HepG2 (cell line): ENCODE measurements around the gene ARL5C. TPM values are rescaled to one million over a fixed set of nuclear protein-coding genes. Genes with fewer than 3 reads are reported as not detected.
A peak's percentile ranks its signal among the peaks of the same experiment; 100 is the strongest.

Source experiments
- ADNP ChIP-seq: sonication (generic); formaldehyde crosslinking; IDR thresholded peaks from 2 replicates; pipeline ENCODE4 v1.4.0; 2020; ENCODE audit warnings: missing genetic modification reagents
- ARID2 ChIP-seq: sonication (generic); formaldehyde crosslinking; IDR thresholded peaks from 2 replicates; pipeline ENCODE4 v1.8.1; 2022; ENCODE audit warnings: mild to moderate bottlenecking, missing genetic modification reagents, borderline replicate concordance
- FIP1L1 ChIP-seq: fragments of 200-400 bp; formaldehyde crosslinking; IDR thresholded peaks from 2 replicates; pipeline ENCODE4 v1.6.1; 2018; ENCODE audit warnings: low read depth, mild to moderate bottlenecking, low read length, moderate library complexity, borderline replicate concordance; ENCODE audit not compliant: insufficient read depth
- HNRNPH1 ChIP-seq: fragments of 200-400 bp; formaldehyde crosslinking; optimal IDR thresholded peaks from 2 replicates; pipeline ENCODE3; 2017; ENCODE audit warnings: mild to moderate bottlenecking, low read depth, low read length
- MIER2 ChIP-seq: IDR thresholded peaks from 2 replicates; pipeline ENCODE4 v1.6.1; 2016; ENCODE audit warnings: missing biosample characterization, missing genetic modification reagents
- NONO ChIP-seq, 2 experiments: fragments of 450-650 bp in 1 of 2; sonication (generic) in 1 of 2; formaldehyde crosslinking in 1 of 2; IDR thresholded peaks in 1 of 2; conservative IDR thresholded peaks in 1 of 2; 2 replicates each; pipeline versions ENCODE4 v1.6.1 to v1.8.0; 2017 to 2022; ENCODE audit warnings: mild to moderate bottlenecking in 1 of 2, missing genetic modification reagents in 1 of 2, moderate library complexity in 1 of 2
- POGZ ChIP-seq: sonication (generic); formaldehyde crosslinking; IDR thresholded peaks from 2 replicates; pipeline ENCODE4 v1.4.0; 2020; ENCODE audit warnings: mild to moderate bottlenecking, missing genetic modification reagents
- SMC3 ChIP-seq: IDR thresholded peaks from 2 replicates; pipeline ENCODE4 v1.6.1; 2011; ENCODE audit warnings: low read length, improper control_type of control experiment
- SOX5 ChIP-seq: IDR thresholded peaks from 2 replicates; pipeline ENCODE4 v1.6.1; 2016; ENCODE audit warnings: borderline replicate concordance
- SP1 ChIP-seq, 2 experiments: fragments of 450-650 bp in 1 of 2; sonication (generic) in 1 of 2; formaldehyde crosslinking in 1 of 2; IDR thresholded peaks; 2 replicates each; pipeline versions ENCODE4 v1.4.0 to v1.6.1; 2016 to 2020; ENCODE audit warnings: missing genetic modification reagents in 1 of 2
- TCF12 ChIP-seq, 2 experiments: fragments of 450-650 bp in 1 of 2; sonication (generic) in 1 of 2; formaldehyde crosslinking in 1 of 2; IDR thresholded peaks; 2 replicates each; pipeline versions ENCODE4 v1.6.1 to v1.8.0; 2017 to 2022; ENCODE audit warnings: antibody characterized with exemption in 1 of 2, mild to moderate bottlenecking in 1 of 2, missing genetic modification reagents in 1 of 2, moderate library complexity in 1 of 2
- ZNF343 ChIP-seq: sonication (generic); formaldehyde crosslinking; IDR thresholded peaks from 2 replicates; pipeline ENCODE4 v1.4.0; 2020; ENCODE audit warnings: mild to moderate bottlenecking, missing genetic modification reagents
- ZNF496 ChIP-seq: sonication (generic); formaldehyde crosslinking; IDR thresholded peaks from 2 replicates; pipeline ENCODE4 v1.8.1; 2023; ENCODE audit warnings: mild to moderate bottlenecking, moderate library complexity, missing genetic modification reagents; ENCODE audit not compliant: insufficient replicate concordance
- ZNF720 ChIP-seq: sonication (generic); formaldehyde crosslinking; IDR thresholded peaks from 2 replicates; pipeline ENCODE4 v1.4.0; 2020; ENCODE audit warnings: missing genetic modification reagents
- ZSCAN21 ChIP-seq: sonication (generic); formaldehyde crosslinking; IDR thresholded peaks from 2 replicates; pipeline ENCODE4 v1.8.0; 2022; ENCODE audit warnings: mild to moderate bottlenecking, missing genetic modification reagents, moderate library complexity, borderline replicate concordance
- polyA plus RNA-seq, 8 experiments: library from polyadenylated mRNA; depleted of rRNA in 3 of 8; stranded (reverse) in 7 of 8; unstranded in 1 of 8; fragments of >200 nt; fragmentation: Illumina TruSeq in 4 of 8; extraction: Trizol in 4 of 8; gene quantifications; 2 replicates each; pipeline versions ENCODE4 v1.2.1 to v1.2.3, GENCODE V29; 2011 to 2016; ENCODE audit warnings: low read depth in 4 of 8, missing spikeins in 1 of 8, mixed read lengths in 1 of 8; ENCODE audit not compliant: insufficient read depth in 1 of 8
- total RNA-seq, 5 experiments: library from RNA; depleted of rRNA; stranded (reverse); fragments of >200 nt; fragmentation: Illumina TruSeq; extraction: Trizol; gene quantifications; 2 replicates each; pipeline ENCODE4 v1.2.3, GENCODE V29; 2016; ENCODE audit warnings: low read depth in 1 of 5
- TF ChIP-seq, protein P1 (sequence below): sonication (generic); formaldehyde crosslinking; IDR thresholded peaks from 2 replicates; pipeline ENCODE4 v1.8.0; 2023; ENCODE audit warnings: mild to moderate bottlenecking, missing genetic modification reagents
- TF ChIP-seq, protein P2 (sequence below): sonication (generic); formaldehyde crosslinking; IDR thresholded peaks from 2 replicates; pipeline ENCODE4 v1.5.1; 2020; ENCODE audit warnings: missing genetic modification reagents, mild to moderate bottlenecking, borderline replicate concordance
- TF ChIP-seq, protein P3 (sequence below): sonication (generic); formaldehyde crosslinking; IDR thresholded peaks from 2 replicates; pipeline ENCODE4 v1.4.0; 2020; ENCODE audit warnings: missing genetic modification reagents, borderline replicate concordance
- TF ChIP-seq, protein P4 (sequence below): sonication (generic); formaldehyde crosslinking; conservative IDR thresholded peaks from 2 replicates; pipeline ENCODE4 v1.4.0; 2020; ENCODE audit warnings: mild to moderate bottlenecking, missing genetic modification reagents, moderate library complexity

The ARL5C gene
- total and polyA plus RNA-seq, 2 of the 13 experiments (the other 11 are each of a cell fraction or from before 2014, with no cell fraction given) = not detected

DNA sequence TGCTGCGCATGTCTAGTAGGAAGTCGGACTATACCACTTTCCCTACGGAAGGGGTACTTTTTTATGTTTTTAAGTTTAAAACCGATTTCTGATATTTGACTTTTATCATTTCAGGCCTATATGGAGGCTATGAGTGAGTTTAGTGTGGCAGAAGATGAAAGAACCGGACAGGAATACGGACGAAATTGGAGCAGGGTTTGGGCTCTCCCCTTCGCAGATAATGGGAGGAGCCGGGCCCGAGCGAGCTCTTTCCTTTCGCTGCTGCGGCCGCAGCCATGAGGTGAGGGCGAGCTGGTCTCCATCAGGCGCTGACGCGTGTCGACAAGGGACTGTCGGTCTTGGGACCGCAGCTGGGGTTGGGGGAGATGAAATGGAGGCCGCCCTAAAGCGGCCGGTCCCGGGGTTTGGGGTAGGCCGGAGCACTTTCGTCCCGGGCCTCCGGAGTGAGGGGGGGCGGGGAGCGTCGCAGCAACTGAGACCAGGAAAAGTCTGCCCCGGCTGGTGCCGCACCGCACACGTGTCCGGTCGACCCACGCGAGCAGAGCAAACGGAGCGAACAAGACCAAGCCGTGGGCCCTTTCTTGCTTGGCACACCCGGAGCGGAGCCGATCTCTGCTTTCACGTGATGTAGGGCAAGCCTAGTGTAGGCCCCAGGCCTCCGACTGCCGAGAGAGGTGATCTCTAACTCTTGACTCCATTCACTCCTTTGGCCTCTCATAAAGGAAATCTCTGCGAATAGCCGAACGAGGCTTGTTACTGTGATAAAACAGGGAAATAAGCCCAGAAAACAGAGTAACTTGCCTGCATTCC lies 34.3 kb upstream of the ARL5C start, which contains the start of gene RPL19 (continued):
- TF ChIP-seq ZSCAN21 (CRISPR knock-in tag) (no peak; the same call in none of the 2 replicates), SP1 (IDR thresholded peaks at IDR 0.05) (no peak), SP1 (CRISPR knock-in tag; IDR thresholded peaks at IDR 0.05) (no peak; the same call in none of the 2 replicates), ZNF343 (CRISPR knock-in tag) (peak; percentile 79; the same call in 1 of the 2 replicates), HNRNPH1 (no peak), NONO (IDR thresholded peaks at IDR 0.05) (peak; percentile 96; the same call in 1 of the 2 replicates), NONO (CRISPR knock-in tag; conservative IDR thresholded peaks at IDR 0.05) (0 out of 2 replicates have a peak, but pooled peaks have one; percentile 53), MIER2 (CRISPR knock-in tag) (no peak), ZNF496 (CRISPR knock-in tag) (no peak), ARID2 (CRISPR knock-in tag) (peak; percentile 84; the same call in 1 of the 2 replicates), ZNF720 (no peak), ADNP (CRISPR knock-in tag) (no peak), SOX5 (CRISPR knock-in tag) (no peak), FIP1L1 (no peak), TCF12 (IDR thresholded peaks at IDR 0.05) (no peak), TCF12 (CRISPR knock-in tag; IDR thresholded peaks at IDR 0.05) (no peak; the same call in 1 of the 2 replicates), SMC3 (no peak), POGZ (CRISPR knock-in tag) (peak; percentile 35; the same call in 1 of the 2 replicates)
- TF ChIP-seq, protein P1, sequence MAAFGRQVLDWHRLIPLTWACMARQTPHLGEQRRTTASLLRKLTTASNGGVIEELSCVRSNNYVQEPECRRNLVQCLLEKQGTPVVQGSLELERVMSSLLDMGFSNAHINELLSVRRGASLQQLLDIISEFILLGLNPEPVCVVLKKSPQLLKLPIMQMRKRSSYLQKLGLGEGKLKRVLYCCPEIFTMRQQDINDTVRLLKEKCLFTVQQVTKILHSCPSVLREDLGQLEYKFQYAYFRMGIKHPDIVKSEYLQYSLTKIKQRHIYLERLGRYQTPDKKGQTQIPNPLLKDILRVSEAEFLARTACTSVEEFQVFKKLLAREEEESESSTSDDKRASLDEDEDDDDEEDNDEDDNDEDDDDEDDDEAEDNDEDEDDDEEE (CRISPR knock-in tag) = peak; percentile 97
- TF ChIP-seq, protein P2, sequence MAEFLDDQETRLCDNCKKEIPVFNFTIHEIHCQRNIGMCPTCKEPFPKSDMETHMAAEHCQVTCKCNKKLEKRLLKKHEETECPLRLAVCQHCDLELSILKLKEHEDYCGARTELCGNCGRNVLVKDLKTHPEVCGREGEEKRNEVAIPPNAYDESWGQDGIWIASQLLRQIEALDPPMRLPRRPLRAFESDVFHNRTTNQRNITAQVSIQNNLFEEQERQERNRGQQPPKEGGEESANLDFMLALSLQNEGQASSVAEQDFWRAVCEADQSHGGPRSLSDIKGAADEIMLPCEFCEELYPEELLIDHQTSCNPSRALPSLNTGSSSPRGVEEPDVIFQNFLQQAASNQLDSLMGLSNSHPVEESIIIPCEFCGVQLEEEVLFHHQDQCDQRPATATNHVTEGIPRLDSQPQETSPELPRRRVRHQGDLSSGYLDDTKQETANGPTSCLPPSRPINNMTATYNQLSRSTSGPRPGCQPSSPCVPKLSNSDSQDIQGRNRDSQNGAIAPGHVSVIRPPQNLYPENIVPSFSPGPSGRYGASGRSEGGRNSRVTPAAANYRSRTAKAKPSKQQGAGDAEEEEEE (CRISPR knock-in tag) = no peak
- TF ChIP-seq, protein P3, sequence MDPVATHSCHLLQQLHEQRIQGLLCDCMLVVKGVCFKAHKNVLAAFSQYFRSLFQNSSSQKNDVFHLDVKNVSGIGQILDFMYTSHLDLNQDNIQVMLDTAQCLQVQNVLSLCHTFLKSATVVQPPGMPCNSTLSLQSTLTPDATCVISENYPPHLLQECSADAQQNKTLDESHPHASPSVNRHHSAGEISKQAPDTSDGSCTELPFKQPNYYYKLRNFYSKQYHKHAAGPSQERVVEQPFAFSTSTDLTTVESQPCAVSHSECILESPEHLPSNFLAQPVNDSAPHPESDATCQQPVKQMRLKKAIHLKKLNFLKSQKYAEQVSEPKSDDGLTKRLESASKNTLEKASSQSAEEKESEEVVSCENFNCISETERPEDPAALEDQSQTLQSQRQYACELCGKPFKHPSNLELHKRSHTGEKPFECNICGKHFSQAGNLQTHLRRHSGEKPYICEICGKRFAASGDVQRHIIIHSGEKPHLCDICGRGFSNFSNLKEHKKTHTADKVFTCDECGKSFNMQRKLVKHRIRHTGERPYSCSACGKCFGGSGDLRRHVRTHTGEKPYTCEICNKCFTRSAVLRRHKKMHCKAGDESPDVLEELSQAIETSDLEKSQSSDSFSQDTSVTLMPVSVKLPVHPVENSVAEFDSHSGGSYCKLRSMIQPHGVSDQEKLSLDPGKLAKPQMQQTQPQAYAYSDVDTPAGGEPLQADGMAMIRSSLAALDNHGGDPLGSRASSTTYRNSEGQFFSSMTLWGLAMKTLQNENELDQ (CRISPR knock-in tag) = no peak
- TF ChIP-seq, protein P4, sequence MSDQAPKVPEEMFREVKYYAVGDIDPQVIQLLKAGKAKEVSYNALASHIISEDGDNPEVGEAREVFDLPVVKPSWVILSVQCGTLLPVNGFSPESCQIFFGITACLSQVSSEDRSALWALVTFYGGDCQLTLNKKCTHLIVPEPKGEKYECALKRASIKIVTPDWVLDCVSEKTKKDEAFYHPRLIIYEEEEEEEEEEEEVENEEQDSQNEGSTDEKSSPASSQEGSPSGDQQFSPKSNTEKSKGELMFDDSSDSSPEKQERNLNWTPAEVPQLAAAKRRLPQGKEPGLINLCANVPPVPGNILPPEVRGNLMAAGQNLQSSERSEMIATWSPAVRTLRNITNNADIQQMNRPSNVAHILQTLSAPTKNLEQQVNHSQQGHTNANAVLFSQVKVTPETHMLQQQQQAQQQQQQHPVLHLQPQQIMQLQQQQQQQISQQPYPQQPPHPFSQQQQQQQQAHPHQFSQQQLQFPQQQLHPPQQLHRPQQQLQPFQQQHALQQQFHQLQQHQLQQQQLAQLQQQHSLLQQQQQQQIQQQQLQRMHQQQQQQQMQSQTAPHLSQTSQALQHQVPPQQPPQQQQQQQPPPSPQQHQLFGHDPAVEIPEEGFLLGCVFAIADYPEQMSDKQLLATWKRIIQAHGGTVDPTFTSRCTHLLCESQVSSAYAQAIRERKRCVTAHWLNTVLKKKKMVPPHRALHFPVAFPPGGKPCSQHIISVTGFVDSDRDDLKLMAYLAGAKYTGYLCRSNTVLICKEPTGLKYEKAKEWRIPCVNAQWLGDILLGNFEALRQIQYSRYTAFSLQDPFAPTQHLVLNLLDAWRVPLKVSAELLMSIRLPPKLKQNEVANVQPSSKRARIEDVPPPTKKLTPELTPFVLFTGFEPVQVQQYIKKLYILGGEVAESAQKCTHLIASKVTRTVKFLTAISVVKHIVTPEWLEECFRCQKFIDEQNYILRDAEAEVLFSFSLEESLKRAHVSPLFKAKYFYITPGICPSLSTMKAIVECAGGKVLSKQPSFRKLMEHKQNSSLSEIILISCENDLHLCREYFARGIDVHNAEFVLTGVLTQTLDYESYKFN = no peak; the same call in 1 of the 2 replicates
